PC-3 (cell line): Measurements from ENCODE around the gene G6PD.

Source experiments
- EZH2 ChIP-seq: fragments of 300-600 bp; sonication (generic); IDR thresholded peaks from one replicate; pipeline ENCODE4 v1.6.1; 2017; ENCODE audit warnings: antibody characterized with exemption, mild to moderate bottlenecking, low read length; ENCODE audit not compliant: unreplicated experiment
- EZH2phosphoT487 ChIP-seq: fragments of 300-600 bp; sonication (generic); IDR thresholded peaks from 2 replicates; pipeline ENCODE4 v1.6.1; 2018; ENCODE audit warnings: mild to moderate bottlenecking, antibody characterized with exemption, low read length, borderline replicate concordance
- TF ChIP-seq, protein P1 (sequence below): fragments of 300-600 bp; sonication (generic); conservative IDR thresholded peaks from 2 replicates; pipeline ENCODE4 v1.5.1; 2017; ENCODE audit warnings: antibody characterized with exemption, low read depth, mild to moderate bottlenecking, low read length

DNA sequence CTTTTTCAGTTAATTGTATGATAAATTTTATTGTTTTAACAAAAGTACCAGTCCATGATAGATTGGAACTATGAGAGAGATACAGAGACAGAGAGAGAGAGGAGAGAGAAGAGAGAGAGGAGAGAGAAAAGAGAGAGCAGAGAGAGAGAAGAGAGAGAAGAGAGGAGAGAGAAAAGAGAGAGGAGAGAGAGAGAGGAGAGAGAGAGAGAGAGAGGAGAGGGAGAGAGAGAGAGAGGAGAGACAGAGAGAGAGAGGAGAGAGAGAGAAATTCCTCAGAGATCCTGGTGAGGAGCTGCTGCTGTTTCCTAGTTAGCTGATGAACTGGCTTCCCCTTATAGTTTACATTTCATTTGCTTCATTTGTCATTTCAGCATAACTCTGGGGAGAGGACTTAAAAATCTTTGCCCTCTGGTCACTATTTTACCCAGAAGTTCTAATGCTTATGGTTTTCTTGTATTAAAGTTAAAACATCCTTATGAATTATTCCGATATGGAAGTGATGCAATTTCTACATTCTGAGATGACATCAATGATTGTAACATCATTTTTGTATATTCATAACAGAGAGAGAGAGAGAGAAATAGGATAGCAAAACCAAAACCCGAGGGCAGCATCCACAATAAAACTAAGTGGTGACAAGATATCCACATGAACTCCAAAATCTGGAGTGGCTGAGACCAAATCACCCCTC lies 49.1 kb upstream of the G6PD start:
- TF ChIP-seq, protein P1, sequence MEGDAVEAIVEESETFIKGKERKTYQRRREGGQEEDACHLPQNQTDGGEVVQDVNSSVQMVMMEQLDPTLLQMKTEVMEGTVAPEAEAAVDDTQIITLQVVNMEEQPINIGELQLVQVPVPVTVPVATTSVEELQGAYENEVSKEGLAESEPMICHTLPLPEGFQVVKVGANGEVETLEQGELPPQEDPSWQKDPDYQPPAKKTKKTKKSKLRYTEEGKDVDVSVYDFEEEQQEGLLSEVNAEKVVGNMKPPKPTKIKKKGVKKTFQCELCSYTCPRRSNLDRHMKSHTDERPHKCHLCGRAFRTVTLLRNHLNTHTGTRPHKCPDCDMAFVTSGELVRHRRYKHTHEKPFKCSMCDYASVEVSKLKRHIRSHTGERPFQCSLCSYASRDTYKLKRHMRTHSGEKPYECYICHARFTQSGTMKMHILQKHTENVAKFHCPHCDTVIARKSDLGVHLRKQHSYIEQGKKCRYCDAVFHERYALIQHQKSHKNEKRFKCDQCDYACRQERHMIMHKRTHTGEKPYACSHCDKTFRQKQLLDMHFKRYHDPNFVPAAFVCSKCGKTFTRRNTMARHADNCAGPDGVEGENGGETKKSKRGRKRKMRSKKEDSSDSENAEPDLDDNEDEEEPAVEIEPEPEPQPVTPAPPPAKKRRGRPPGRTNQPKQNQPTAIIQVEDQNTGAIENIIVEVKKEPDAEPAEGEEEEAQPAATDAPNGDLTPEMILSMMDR = no peak
- no peak for TF ChIP-seq EZH2phosphoT487
- TF ChIP-seq EZH2 = no peak
